HEK293 (cell line): ENCODE measurements around the gene ATP10A.

Experiments used
- CTCF ChIA-PET: fragments of 350-600 bp; formaldehyde crosslinking; extraction: SDS; loops from one replicate; lab custom pipeline; 2021; ENCODE audit warnings: antibody characterized with exemption; lab: Yijun Ruan, JAX
- POLR2A ChIA-PET: fragments of 300-600 bp; formaldehyde crosslinking; extraction: SDS; loops from one replicate; lab custom pipeline; 2020; ENCODE audit warnings: antibody characterized with exemption, inconsistent platforms; lab: Yijun Ruan, JAX
- H3K27ac ChIP-seq: fragments of 200-500 bp; sonication (Bioruptor generic); 2 replicates; pipeline ENCODE4 v1.5.1; 2014; ENCODE audit warnings: low read depth, low read length, control low read depth, inconsistent platforms; ENCODE audit errors: extremely low read depth
- H3K36me3 ChIP-seq, 2 experiments: fragments of 200-500 bp in 1 of 2; sonication (Bioruptor generic) in 1 of 2; 1 replicate in 1 of 2; 2 replicates in 1 of 2; pipeline ENCODE4 v1.5.1; 2014 to 2017; ENCODE audit warnings: inconsistent platforms in 2 of 2, low read length in 2 of 2; ENCODE audit not compliant: control insufficient read depth in 2 of 2, insufficient read depth in 1 of 2
- H3K4me1 ChIP-seq: fragments of 200-500 bp; sonication (Bioruptor generic); 2 replicates; pipeline ENCODE4 v1.5.1; 2014; ENCODE audit warnings: mild to moderate bottlenecking, low read length, inconsistent platforms; ENCODE audit not compliant: control insufficient read depth, insufficient read depth
- H3K4me3 ChIP-seq: 2 replicates; pipeline ENCODE4 v1.5.1; 2011; ENCODE audit warnings: low read depth, mild to moderate bottlenecking, control low read depth, low read length, moderate library complexity
- H3K9me3 ChIP-seq: fragments of 200-500 bp; sonication (Bioruptor generic); 2 replicates; pipeline ENCODE4 v1.5.1; 2014; ENCODE audit warnings: low read depth, low read length, inconsistent platforms; ENCODE audit not compliant: control insufficient read depth, insufficient read depth
- BCL11A ChIP-seq: fragments of 450-650 bp; formaldehyde crosslinking; IDR thresholded peaks from 2 replicates; pipeline ENCODE4 v1.5.1; 2016; ENCODE audit warnings: low read depth, missing biosample characterization, missing genetic modification characterization
- FEZF1 ChIP-seq: fragments of 450-650 bp; formaldehyde crosslinking; IDR thresholded peaks from 2 replicates; pipeline ENCODE4 v1.5.1; 2016; ENCODE audit warnings: missing biosample characterization, missing genetic modification characterization
- GLI2 ChIP-seq: fragments of 450-650 bp; formaldehyde crosslinking; IDR thresholded peaks from 2 replicates; pipeline ENCODE4; 2017; ENCODE audit warnings: missing biosample characterization, missing genetic modification characterization, low read depth, borderline replicate concordance
- MZF1 ChIP-seq: fragments of 450-650 bp; formaldehyde crosslinking; IDR thresholded peaks from 2 replicates; pipeline ENCODE4 v1.5.1; 2017; ENCODE audit warnings: missing biosample characterization, missing genetic modification characterization, borderline replicate concordance
- PRDM10 ChIP-seq: fragments of 450-650 bp; formaldehyde crosslinking; IDR thresholded peaks from 2 replicates; pipeline ENCODE4 v1.5.1; 2016; ENCODE audit warnings: missing biosample characterization, missing genetic modification characterization
- REST ChIP-seq: fragments of 450-650 bp; formaldehyde crosslinking; IDR thresholded peaks from 2 replicates; pipeline ENCODE4 v1.5.1; 2016; ENCODE audit warnings: missing biosample characterization, missing genetic modification characterization
- ZFP37 ChIP-seq: fragments of 450-650 bp; formaldehyde crosslinking; IDR thresholded peaks from 2 replicates; pipeline ENCODE4 v1.5.1; 2016; ENCODE audit warnings: missing biosample characterization, missing genetic modification characterization
- ZNF112 ChIP-seq: fragments of 450-650 bp; formaldehyde crosslinking; IDR thresholded peaks from 2 replicates; pipeline ENCODE4 v1.5.0; 2017; ENCODE audit warnings: missing biosample characterization, missing genetic modification characterization
- ZNF155 ChIP-seq: fragments of 450-650 bp; formaldehyde crosslinking; IDR thresholded peaks from 2 replicates; pipeline ENCODE4 v1.5.1; 2016; ENCODE audit warnings: missing biosample characterization, missing genetic modification characterization
- ZNF184 ChIP-seq: fragments of 450-650 bp; IDR thresholded peaks from 2 replicates; pipeline ENCODE4 v1.5.1; 2018; ENCODE audit warnings: missing biosample characterization, mild to moderate bottlenecking, missing genetic modification characterization
- ZNF221 ChIP-seq: fragments of 450-650 bp; formaldehyde crosslinking; IDR thresholded peaks from 2 replicates; pipeline ENCODE4 v1.5.1; 2017; ENCODE audit warnings: missing biosample characterization, missing genetic modification characterization, borderline replicate concordance
- ZNF354C ChIP-seq: fragments of 450-650 bp; formaldehyde crosslinking; IDR thresholded peaks from 2 replicates; pipeline ENCODE4 v1.5.1; 2016; ENCODE audit warnings: missing biosample characterization, missing genetic modification characterization, low read depth, borderline replicate concordance
- ZNF404 ChIP-seq: fragments of 450-650 bp; formaldehyde crosslinking; IDR thresholded peaks from 2 replicates; pipeline ENCODE4 v1.5.1; 2017; ENCODE audit warnings: missing biosample characterization, missing genetic modification characterization
- ZNF473 ChIP-seq: fragments of 450-650 bp; formaldehyde crosslinking; IDR thresholded peaks from 2 replicates; pipeline ENCODE4 v1.5.1; 2017; ENCODE audit warnings: missing biosample characterization, missing genetic modification characterization
- ZNF514 ChIP-seq: fragments of 450-650 bp; formaldehyde crosslinking; IDR thresholded peaks from 2 replicates; pipeline ENCODE4 v1.5.1; 2016; ENCODE audit warnings: missing biosample characterization, missing genetic modification characterization
- ZNF561 ChIP-seq: fragments of 450-650 bp; IDR thresholded peaks from 2 replicates; pipeline ENCODE4 v1.5.1; 2018; ENCODE audit warnings: missing biosample characterization, missing genetic modification characterization, borderline replicate concordance
- ZNF629 ChIP-seq: fragments of 450-650 bp; formaldehyde crosslinking; IDR thresholded peaks from 2 replicates; pipeline ENCODE4 v1.5.1; 2017; ENCODE audit warnings: missing biosample characterization, missing genetic modification characterization
- ZNF670 ChIP-seq: fragments of 450-650 bp; formaldehyde crosslinking; IDR thresholded peaks from 2 replicates; pipeline ENCODE4 v1.5.1; 2016; ENCODE audit warnings: missing biosample characterization, missing genetic modification characterization, low read depth
- ZNF701 ChIP-seq: fragments of 450-650 bp; formaldehyde crosslinking; IDR thresholded peaks from 2 replicates; pipeline ENCODE4 v1.5.1; 2016; ENCODE audit warnings: missing biosample characterization, missing genetic modification characterization
- TF ChIP-seq, protein P1 (sequence below): fragments of 450-650 bp; formaldehyde crosslinking; IDR thresholded peaks from 2 replicates; pipeline ENCODE4 v1.5.1; 2016; ENCODE audit warnings: missing biosample characterization, missing genetic modification characterization

The ATP10A gene

GRCh38 chr15:25633862-25634261 lies 229.3 kb downstream of the ATP10A start (continued):
- TF ChIP-seq REST (tag by site-specific recombination): no peak

DNA sequence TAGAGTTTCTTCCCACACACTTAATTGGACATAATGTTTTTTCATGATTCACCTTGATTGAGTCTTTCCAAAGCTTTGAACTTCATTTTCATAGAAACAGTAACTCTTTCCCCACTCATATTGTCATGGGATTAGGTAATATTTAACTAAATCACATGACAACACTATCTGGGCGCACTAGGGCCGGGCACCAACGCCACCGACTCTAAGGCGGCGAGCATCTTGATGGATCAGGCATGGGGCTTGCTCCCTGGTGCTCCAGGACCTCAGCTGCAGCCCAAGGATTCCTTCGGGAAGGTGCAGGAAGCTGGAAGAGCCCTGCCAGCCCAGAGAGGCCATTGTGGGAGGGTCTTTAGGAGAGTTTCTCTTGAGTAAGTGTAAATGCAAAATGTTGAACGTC lies 231.2 kb downstream of the ATP10A start:
- Histone ChIP-seq H3K27ac (no peak overlapping the region), H3K4me1 (no peaks in the 10 kb centered on the region), H3K9me3 (no peaks in the 10 kb centered on the region), H3K36me3 (no peaks in the 10 kb centered on the region), H3K4me3 (no peak overlapping the region)
- TF ChIP-seq PRDM10 (tag by site-specific recombination): no peak
- TF ChIP-seq ZFP37 (tag by site-specific recombination): no peak
- TF ChIP-seq ZNF701: no peak
- TF ChIP-seq, protein P1, sequence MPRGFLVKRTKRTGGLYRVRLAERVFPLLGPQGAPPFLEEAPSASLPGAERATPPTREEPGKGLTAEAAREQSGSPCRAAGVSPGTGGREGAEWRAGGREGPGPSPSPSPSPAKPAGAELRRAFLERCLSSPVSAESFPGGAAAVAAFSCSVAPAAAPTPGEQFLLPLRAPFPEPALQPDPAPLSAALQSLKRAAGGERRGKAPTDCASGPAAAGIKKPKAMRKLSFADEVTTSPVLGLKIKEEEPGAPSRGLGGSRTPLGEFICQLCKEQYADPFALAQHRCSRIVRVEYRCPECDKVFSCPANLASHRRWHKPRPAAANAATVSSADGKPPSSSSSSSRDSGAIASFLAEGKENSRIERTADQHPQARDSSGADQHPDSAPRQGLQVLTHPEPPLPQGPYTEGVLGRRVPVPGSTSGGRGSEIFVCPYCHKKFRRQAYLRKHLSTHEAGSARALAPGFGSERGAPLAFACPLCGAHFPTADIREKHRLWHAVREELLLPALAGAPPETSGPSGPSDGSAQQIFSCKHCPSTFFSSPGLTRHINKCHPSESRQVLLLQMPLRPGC: no peak
- no peak for TF ChIP-seq ZNF155
- no peak for TF ChIP-seq ZNF354C (tag by site-specific recombination)
- no peak for TF ChIP-seq MZF1 (tag by site-specific recombination)
- no peak for TF ChIP-seq ZNF561 (tag by site-specific recombination)
- no peak for TF ChIP-seq ZNF514 (tag by site-specific recombination)
- TF ChIP-seq BCL11A (tag by site-specific recombination): no peak
- no peak for TF ChIP-seq ZNF473
- no peak for TF ChIP-seq ZNF112
- TF ChIP-seq ZNF404: no peak
- TF ChIP-seq FEZF1 (tag by site-specific recombination): no peak
- no peak for TF ChIP-seq ZNF184
- no peak for TF ChIP-seq ZNF221 (tag by site-specific recombination)
- no peak for TF ChIP-seq GLI2 (tag by site-specific recombination)
- no peak for TF ChIP-seq ZNF670 (tag by site-specific recombination)
- no peak for TF ChIP-seq ZNF629 (tag by site-specific recombination)
- POLR2A ChIA-PET: no interaction called here
- CTCF ChIA-PET: no interaction called here
